K562 treated with DMSO at 1 percent for 12 hours (cell line): ENCODE measurements around the gene CT45A7. TPM values are rescaled to one million over a fixed set of nuclear protein-coding genes. Genes with fewer than 3 reads are reported as not detected.

ENCODE experiments used
- total RNA-seq: library from RNA; unstranded; fragments of 300-600 nt; gene quantifications from 2 replicates; pipeline ENCODE4 v1.2.3, GENCODE V29; 2022; ENCODE audit not compliant: insufficient read depth

The CT45A7 gene, protein sequence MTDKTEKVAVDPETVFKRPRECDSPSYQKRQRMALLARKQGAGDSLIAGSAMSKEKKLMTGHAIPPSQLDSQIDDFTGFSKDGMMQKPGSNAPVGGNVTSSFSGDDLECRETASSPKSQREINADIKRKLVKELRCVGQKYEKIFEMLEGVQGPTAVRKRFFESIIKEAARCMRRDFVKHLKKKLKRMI
- not detected in 2 replicates for total RNA-seq

DNA sequence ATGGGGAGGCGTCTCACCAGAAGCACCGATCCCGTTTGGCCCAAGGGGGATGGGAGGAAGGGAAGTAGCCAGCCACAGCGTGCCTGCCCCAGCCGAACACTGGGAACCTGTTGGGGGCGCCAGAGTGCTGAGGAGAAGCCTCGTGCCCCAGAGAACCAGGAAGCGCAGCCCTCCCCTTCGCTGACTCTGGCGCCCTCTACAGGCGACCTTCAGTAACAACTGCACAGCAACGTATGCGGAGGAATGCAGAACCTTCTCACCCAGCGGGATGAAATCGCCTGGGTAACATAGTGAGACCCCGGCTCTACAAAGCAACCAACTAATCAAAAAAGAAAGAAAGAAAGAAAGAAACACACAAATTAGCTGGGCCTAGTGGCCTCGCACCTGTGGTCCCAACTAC is at the start of gene CT45A7:
TSS of gene CT45A7 (minus strand) at position 101 of the 400 bp plus-strand sequence. CDS start 3,747 bp downstream, outside the sequence.

DNA sequence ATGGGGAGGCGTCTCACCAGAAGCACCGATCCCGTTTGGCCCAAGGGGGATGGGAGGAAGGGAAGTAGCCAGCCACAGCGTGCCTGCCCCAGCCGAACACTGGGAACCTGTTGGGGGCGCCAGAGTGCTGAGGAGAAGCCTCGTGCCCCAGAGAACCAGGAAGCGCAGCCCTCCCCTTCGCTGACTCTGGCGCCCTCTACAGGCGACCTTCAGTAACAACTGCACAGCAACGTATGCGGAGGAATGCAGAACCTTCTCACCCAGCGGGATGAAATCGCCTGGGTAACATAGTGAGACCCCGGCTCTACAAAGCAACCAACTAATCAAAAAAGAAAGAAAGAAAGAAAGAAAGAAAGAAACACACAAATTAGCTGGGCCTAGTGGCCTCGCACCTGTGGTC is 34.6 kb upstream of the CT45A7 start, which contains the start of gene CT45A9:
TSS of gene CT45A9 (minus strand) at position 101 of the 400 bp plus-strand sequence. CDS start 3,751 bp downstream, outside the sequence.

GRCh38 chrX:135854438-135854837 is 17.4 kb upstream of the CT45A7 start, which contains the start of gene CT45A8:
TSS of gene CT45A8 (minus strand) at chrX:135854538. CDS start at chrX:135850783, 3,755 bp downstream.

GRCh38 chrX:135819912-135820311 is 17.2 kb downstream of the CT45A7 start, which contains the start of gene CT45A2:
TSS of gene CT45A2 (minus strand) at chrX:135820012. CDS start at chrX:135816265, 3,747 bp downstream.

GRCh38 chrX:135802687-135803086 is 34.4 kb downstream of the CT45A7 start, which contains the start of gene CT45A6:
TSS of gene CT45A6 (minus strand) at chrX:135802787. CDS start at chrX:135798993, 3,794 bp downstream.

GRCh38 chrX:135785403-135785802 is 51.7 kb downstream of the CT45A7 start, which contains the start of gene CT45A5:
TSS of gene CT45A5 (minus strand) at chrX:135785503. CDS start at chrX:135781729, 3,774 bp downstream.

Other genes with a start within 250 kb of the CT45A7 start
- gene CT45A1, start 123.6 kb downstream of the CT45A7 start, total RNA-seq = not detected in 2 replicates
- gene CT45A3, start 69.1 kb downstream of the CT45A7 start, total RNA-seq = not detected in 2 replicates
- 0.68 TPM in 1 of 2 replicates, not detected in the other for gene CT45A5, start 51.8 kb downstream of the CT45A7 start, total RNA-seq
- gene CT45A6, start 34.5 kb downstream of the CT45A7 start, total RNA-seq = not detected in 2 replicates
- 1.2 TPM in 1 of 2 replicates, not detected in the other for gene CT45A2, start 17.3 kb downstream of the CT45A7 start, total RNA-seq
- gene CT45A8, start 17.3 kb upstream of the CT45A7 start, total RNA-seq = not detected in 2 replicates
- not detected in 2 replicates for gene CT45A9, start 34.5 kb upstream of the CT45A7 start, total RNA-seq
- gene CT45A10, start 56.2 kb upstream of the CT45A7 start, total RNA-seq = 18.0 and 25.8 TPM in 2 replicates
- gene SAGE1, start 56.4 kb upstream of the CT45A7 start, total RNA-seq = 10.9 and 24.2 TPM in 2 replicates
- gene MMGT1, start 136.7 kb upstream of the CT45A7 start, total RNA-seq = 8.6 and 18.4 TPM in 2 replicates
- 3.2 and 16.1 TPM in 2 replicates for gene SLC9A6, start 148.2 kb upstream of the CT45A7 start, total RNA-seq